Fibroblast of skin of left quadriceps (primary cell): ENCODE results near the gene RBKS.
A peak's percentile ranks its signal among the peaks of the same experiment; 100 is the strongest.
"Not testable (repeated sequence)": the region's sequence is repeated elsewhere in the genome, so short reads cannot be mapped to it uniquely, and the experiment has no call there.

ENCODE experiments used
- DNase-seq, 2 experiments: peaks; one replicate each; pipeline ENCODE4 v3.0.0-alpha.2; 2013; ENCODE audit warnings: low read depth in 2 of 2

The RBKS gene

GRCh38 chr2:27798948-27799645 is 91.1 kb downstream of the RBKS start:
- DNase-seq = peak; percentile 100

GRCh38 chr2:27798486-27798885 is 91.7 kb downstream of the RBKS start:
- no peak for DNase-seq

- DNase-seq = no peak
Observed at GRCh38 chr2:27797841-27798240, 92.3 kb downstream of the RBKS start.

- DNase-seq = no peak
Observed at GRCh38 chr2:27796791-27797765, 93.1 kb downstream of the RBKS start.

- DNase-seq = no peak
Observed at GRCh38 chr2:27795868-27796277, 94.3 kb downstream of the RBKS start.

- DNase-seq = no peak
Observed at GRCh38 chr2:27795093-27795834, 94.9 kb downstream of the RBKS start.

GRCh38 chr2:27792759-27793158 is 97.4 kb downstream of the RBKS start:
- peak; percentile 60 to 62 for DNase-seq

DNA sequence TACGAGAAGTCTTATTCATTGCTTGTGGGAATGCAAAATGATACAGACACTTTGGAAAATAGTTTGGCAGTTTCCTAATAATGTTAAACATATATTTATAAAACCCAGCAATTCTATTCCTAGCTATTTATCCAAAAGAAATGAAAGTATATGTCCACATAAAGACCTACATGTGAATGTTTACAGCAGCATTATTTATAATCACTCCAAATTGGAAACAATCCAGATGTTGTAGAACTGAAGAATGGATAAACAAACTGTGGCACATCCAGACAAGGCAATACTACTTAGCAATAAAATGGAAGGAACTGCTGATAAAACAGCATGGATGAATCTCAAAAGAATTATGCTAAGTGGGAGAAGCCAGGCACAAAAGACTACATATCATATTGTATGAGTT is 99.4 kb downstream of the RBKS start:
- no peak for DNase-seq

GRCh38 chr2:27782701-27783100 is 107.5 kb downstream of the RBKS start:
- DNase-seq = no peak

- DNase-seq = no peak
Observed at GRCh38 chr2:27781496-27781895, 108.7 kb downstream of the RBKS start.

GRCh38 chr2:27779417-27780055 is 110.7 kb downstream of the RBKS start:
- no peak for DNase-seq

GRCh38 chr2:27776696-27777095 is 113.5 kb downstream of the RBKS start:
- no peak for DNase-seq

DNA sequence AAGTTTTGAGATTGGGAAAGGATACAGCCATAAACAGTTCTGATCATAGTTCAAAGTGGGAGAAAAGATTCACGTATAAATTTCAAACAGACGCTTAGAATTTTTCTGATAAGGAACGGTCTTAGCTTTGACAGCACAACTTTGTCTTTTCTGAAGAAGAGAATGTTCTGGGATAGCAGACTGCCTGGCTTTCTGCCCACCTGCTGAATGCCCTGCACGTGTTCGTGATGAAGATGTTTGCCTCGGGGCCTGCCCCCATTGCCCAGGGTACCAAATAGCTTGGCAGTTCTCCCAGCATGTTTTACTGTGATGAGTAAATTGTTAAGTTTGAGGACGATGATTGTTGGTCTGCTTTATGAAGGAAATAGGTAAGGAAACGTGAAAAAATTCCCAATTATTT is 114.1 kb downstream of the RBKS start:
- no peak for DNase-seq

- DNase-seq = no peak
Observed at GRCh38 chr2:27773959-27774358, 116.2 kb downstream of the RBKS start.

- no peak for DNase-seq
Observed at GRCh38 chr2:27772804-27773203, 117.4 kb downstream of the RBKS start.

GRCh38 chr2:27771548-27772335 is 118.4 kb downstream of the RBKS start, which contains the start of gene MRPL33:
Gene MRPL33, plus strand, starts transcription at chr2:27771719. Its CDS starts 59 bp downstream, at chr2:27771778.
- DNase-seq = peak; percentile 64 to 79

DNA sequence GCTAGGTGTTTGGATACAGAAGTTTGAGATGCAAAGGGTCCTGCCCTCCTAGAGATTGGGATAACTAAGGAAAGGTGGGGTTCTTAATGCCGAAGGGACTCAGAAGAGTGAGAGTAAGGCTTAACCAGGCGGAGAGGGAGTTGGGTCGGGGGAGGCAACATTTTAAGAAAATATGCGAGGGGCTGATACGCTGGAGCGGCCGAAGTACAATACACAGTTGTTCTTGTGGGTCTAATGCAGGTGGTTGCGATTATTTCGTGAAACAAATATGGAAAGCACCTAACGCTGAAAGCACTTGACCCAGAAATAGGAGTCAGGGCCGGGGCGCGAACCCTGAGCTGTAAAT is 119.0 kb downstream of the RBKS start:
- DNase-seq = no peak

DNA sequence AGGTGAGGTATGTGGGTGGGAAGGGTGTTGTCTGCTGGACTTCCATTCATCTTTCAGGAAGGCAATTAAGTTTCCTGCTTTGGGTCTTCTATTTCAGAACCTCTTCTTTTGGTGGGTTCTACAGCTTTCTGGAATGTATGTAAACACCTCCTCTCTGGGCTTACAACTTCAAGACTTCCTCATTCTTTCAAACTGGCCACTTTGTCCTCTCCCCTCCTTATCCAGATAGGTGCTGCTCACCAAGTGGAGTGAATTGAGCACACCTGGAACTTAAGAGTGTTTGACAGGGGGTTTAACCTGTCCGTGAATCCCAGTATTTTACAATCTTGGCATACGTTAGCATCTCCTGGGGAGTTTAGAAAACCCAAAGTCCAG is 123.9 kb downstream of the RBKS start:
- DNase-seq = no peak

GRCh38 chr2:27765621-27766286 is 124.4 kb downstream of the RBKS start:
- DNase-seq = no peak

- not testable (repeated sequence) for DNase-seq
Observed at GRCh38 chr2:27764526-27764925, 125.7 kb downstream of the RBKS start.
